ENCODE results near the gene MRPL16.

GRCh38 chr11:59769828-59770227 is 40.8 kb downstream of the MRPL16 start:
- no peak for TF ChIP-seq CTCF (IDR thresholded peaks at IDR 0.05)
- TF ChIP-seq POLR2A (IDR thresholded peaks at IDR 0.05): no peak

Measured in heart left ventricle (tissue), 13 donors.